Activated T-cell treated with anti-CD3 and anti-CD28 coated beads, Interleukin-2, amount 50 U/mL, for 1 hour (primary cell): ENCODE results near the gene KRTAP16-1.
"Not testable (repeated sequence)": the region's sequence is repeated elsewhere in the genome, so short reads cannot be mapped to it uniquely, and the experiment has no call there.

Source experiments
- DNase-seq: peaks from one replicate; pipeline ENCODE4 v3.0.0-alpha.2; 2020

The KRTAP16-1 gene, protein sequence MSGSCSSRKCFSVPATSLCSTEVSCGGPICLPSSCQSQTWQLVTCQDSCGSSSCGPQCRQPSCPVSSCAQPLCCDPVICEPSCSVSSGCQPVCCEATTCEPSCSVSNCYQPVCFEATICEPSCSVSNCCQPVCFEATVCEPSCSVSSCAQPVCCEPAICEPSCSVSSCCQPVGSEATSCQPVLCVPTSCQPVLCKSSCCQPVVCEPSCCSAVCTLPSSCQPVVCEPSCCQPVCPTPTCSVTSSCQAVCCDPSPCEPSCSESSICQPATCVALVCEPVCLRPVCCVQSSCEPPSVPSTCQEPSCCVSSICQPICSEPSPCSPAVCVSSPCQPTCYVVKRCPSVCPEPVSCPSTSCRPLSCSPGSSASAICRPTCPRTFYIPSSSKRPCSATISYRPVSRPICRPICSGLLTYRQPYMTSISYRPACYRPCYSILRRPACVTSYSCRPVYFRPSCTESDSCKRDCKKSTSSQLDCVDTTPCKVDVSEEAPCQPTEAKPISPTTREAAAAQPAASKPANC

DNA sequence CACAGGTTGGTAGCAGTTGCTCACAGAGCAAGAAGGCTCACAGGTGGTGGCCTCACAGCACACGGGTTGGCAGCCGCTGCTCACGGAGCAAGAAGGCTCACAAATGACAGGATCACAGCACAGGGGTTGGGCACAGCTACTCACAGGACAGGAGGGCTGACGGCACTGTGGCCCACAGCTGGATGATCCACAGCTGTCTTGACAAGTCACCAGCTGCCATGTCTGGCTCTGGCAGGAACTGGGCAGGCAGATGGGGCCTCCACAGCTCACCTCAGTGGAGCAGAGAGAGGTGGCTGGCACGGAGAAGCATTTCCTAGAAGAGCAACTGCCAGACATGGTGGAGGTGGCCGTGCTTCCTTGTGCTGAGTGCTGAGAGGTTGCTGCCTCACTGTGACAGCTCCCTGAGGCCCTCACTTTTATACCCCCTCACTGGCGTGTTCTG, at the start of gene KRTAP16-1:
KRTAP16-1 (minus strand) TSS at position 392 of the 442 bp plus-strand sequence; CDS start at position 336, 56 bp downstream.
- peak; percentile 66 for DNase-seq

GRCh38 chr17:41354536-41354935, 45.4 kb upstream of the KRTAP16-1 start:
- no peak for DNase-seq

GRCh38 chr17:41352597-41353366, 43.7 kb upstream of the KRTAP16-1 start:
- no peak for DNase-seq

- DNase-seq: no peak
Measured at GRCh38 chr17:41351177-41351576, 42.1 kb upstream of the KRTAP16-1 start.

GRCh38 chr17:41350381-41350878, 41.3 kb upstream of the KRTAP16-1 start, which contains the start of gene KRT33A:
KRT33A (minus strand) TSS chr17:41350828; CDS start chr17:41350767, 61 bp downstream.
- not testable (repeated sequence) for DNase-seq

DNA sequence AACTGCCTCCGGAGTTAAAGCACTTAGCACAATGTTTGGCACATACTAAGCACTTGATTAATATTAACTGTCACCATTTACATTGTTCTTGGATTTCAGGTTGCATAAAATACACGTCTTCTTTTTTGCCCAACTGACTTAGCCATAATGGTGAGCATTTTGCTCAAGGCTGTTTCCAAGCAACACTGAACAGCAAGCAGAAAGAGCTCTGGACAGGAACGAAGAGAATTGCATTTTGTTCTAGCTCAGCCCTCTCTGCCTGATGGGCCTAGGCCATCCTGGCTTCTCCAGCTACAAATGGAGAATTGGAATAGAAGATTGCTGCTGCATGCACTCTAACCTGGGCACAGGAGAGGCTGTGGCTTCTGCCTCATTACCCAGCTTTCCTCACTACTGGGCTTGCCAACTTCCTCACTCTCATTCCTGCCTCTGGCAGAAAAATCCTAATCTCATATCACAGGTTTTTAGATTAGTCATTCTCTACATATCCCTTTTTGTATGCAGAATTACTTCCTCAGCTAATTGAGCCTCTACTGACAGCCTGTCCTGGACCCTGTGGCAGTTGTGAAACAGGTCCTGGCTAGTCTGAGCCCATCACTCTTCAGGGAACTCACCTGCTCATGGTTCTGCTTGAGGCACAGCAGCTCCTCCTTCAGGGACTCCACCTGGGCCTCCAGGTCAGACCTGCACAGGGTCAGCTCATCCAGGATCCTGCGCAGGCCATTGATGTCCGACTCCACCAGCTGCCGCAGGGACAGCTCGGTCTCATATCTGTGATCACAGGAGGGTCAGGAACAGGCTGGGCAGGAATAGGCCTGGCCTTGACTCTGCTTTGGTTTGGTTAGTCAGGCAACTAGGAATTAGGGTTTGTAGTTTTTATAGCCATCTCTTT, 39.0 kb upstream of the KRTAP16-1 start:
- DNase-seq: no peak

DNA sequence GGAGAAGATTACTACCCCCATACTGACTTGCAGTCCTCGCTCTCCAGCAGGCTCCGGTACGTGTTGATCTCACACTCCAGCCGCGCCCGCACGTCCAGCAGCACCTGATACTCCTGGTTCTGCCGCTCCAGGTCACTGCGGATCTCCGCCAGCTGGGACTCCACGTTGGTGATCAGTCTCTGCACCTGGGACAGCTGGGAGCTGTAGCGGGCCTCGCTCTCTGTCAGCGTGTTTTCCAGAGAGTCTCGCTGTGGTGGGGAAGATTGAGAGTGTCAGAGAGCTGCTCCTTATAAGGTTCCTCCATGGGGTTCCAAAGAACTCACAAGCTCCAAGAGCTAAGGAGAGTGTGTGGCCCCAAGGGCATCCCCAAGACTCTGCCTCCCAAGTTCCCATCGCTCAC, 37.3 kb upstream of the KRTAP16-1 start:
- DNase-seq: not testable (repeated sequence)

- no peak for DNase-seq
Measured at GRCh38 chr17:41345992-41346391, 36.9 kb upstream of the KRTAP16-1 start.

GRCh38 chr17:41343029-41343428, 33.9 kb upstream of the KRTAP16-1 start:
- DNase-seq: no peak

DNA sequence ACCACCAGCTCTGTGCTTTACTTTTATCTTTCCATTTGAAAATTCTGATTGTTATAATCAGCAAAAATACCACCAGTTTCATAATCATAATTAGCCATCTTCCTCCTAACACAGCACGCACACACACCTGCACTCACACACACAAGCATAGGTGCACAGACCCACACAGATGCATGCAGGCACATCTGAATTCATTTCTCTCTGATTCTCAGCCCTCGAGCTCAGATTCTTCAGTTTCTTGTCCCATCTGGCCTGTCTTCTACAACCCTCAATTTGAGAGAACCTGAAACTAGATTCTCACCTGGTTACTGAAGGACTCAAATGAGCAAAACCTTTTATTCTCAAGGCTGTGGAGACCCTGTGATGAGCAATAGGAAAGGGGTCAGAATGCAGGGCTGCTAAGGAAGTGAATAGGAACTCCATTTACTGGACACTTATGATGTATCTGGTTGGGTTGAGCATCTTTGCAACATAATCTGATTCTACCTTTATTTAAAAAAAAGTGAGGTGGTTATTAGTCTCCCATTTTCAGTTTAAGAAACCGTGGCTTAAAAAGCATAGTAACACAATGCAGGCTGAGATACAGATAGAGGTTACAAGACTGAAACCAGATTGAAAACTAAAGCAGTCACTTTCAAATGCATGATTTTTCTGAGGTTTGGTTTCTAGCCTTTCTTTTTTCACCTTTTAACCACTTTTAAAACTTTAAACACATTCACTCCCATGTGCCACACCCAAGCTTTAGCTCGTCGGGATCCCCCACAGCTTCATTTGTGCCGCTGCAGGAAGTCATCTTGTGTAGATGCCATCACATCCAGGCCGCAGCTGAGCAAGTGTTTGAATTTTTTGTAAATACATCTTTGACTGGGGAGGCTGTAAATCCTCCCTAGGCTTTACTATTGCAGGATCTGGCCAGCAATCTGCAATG, 32.1 kb upstream of the KRTAP16-1 start:
- DNase-seq: peak; percentile 57

- no peak for DNase-seq
Measured at GRCh38 chr17:41340494-41340893, 31.4 kb upstream of the KRTAP16-1 start.

DNA sequence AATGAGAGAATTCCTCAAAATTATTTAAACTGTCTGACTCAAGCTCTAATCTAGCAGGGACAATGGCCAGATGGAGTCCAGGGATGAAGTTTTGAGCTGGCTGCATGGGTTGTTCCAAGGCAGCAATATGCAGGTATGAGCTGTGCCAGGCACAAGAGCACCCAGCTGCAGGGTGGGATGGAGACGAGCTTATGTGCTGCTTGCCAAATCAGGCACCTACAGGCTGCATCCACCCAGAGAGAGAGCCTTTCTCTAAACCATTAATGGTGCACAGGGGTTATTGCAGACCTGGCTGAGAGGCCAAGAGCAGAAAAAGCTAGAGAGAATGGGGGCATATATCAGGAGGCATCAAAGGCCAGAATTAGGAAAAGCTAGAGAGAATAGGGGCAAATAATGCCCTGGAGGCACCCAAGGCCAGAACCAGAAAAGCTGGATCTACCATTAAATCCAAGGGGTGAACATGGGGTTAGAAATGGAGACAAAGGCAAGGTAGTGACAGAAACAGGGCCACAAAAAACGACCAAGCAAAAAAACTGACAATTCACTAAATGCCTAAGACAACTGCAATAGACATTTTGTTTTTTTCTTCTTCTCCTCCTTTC, 30.6 kb upstream of the KRTAP16-1 start:
- no peak for DNase-seq

DNA sequence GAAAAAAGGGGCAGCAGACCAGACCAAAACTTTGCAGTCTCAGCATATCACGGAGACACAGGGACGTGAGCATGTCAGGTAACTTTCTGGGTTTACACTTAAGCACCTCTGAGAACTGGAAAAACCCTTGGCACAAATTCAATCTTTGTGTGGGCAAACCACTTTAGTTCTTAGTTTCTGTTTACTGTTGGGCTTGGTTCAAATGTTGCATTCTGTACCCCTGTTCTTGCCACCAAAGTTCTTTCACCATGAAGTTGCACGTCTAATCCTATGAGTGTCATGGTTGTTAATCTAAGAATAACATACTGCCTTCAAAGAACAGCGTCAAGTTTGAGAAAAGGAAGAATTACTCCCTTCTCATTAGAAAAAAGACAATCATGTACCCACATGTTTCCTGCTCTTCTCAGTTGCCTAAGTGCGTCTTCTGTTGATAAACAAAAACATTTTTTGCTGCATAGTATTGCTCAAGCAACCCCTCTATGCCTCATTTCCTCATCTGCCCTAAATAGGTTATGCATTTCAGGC, 29.9 kb upstream of the KRTAP16-1 start:
- DNase-seq: no peak

DNA sequence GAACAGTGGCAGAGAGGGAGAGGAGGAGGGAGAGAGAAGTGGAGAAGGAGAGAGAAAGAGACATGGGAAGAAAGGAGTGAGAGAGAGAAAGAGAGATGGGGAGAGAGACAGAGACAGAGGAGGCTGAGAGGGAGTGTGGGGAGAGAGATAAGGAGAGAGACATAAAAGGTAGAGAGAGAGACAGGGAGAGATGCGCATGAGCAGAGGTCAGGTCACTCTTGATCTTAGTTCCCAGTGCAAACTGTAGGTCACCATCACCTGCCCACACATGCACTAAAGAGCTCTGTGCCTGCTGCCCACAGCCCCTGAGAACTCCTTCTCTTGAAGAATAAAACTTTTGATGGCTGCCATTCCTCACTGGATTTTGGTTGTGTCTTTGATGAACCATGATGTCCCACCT, 26.6 kb upstream of the KRTAP16-1 start:
- DNase-seq: no peak

DNA sequence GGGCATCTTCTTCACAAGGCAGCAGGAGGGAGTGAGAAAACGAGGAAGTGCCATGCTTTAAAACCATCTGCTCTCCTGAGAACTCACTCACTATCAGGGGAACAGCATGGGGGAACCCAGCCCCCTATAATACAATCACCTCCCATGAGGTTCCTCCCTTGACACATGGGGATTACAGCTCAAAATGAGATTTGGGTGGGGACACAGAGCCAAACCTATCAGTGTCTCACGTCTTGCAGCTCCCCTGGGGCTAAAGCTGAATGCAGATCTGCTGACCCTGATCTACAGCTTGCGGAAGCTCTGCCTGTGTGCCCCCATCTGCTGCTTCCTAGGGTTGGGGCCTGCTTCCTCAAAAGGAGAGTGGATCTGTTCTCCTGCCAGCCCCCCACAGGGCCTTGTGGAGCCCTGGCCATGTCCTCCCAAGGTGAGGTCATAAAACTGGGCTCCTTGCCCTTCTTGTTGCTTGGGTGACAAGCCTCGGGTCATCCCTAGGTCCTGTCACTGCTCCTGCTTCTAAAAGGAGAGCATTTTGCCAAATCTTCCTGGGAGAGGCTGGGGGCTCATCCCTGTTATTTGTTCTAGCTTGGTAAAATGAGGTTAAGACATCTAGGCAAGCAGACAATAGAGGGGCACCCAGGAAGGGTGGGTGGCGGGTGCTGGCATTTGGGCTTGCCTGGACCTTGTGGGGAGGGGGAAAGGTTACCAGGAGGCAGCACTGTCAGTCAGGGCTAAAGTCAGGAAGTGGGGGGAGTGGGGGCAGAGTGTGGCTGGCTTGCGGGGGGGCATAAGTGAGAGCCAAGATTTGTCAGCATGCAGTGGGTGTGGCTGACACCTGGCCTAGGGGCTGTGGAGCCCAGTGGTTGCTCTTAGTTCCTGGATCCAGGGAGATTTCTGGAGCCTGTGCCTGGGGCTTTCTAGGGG, 25.5 kb upstream of the KRTAP16-1 start:
- no peak for DNase-seq

- no peak for DNase-seq
Measured at GRCh38 chr17:41333836-41334235, 24.7 kb upstream of the KRTAP16-1 start.

- no peak for DNase-seq
Measured at GRCh38 chr17:41333098-41333497, 24.0 kb upstream of the KRTAP16-1 start.

GRCh38 chr17:41332239-41332638, 23.1 kb upstream of the KRTAP16-1 start:
- no peak for DNase-seq

- no peak for DNase-seq
Measured at GRCh38 chr17:41331606-41332005, 22.5 kb upstream of the KRTAP16-1 start.
